Suppressor macrophage (primary cell): ENCODE data around the gene ACER1.

ENCODE experiments used
- DNase-seq, 4 experiments: peaks; one replicate each; pipeline ENCODE4 v3.0.0-alpha.2; 2020 to 2022

ACER1 gene

GRCh38 chr19:6267552-6268381 is 65.6 kb downstream of the ACER1 start:
- DNase-seq = no peak

GRCh38 chr19:6264803-6265202 is 68.6 kb downstream of the ACER1 start:
- DNase-seq = no peak

- DNase-seq = no peak
These were observed 69.5 kb downstream of the ACER1 start for GRCh38 chr19:6263735-6264444.

- DNase-seq = no peak
These were observed 70.1 kb downstream of the ACER1 start for GRCh38 chr19:6263306-6263705.

- DNase-seq = no peak
These were observed 70.9 kb downstream of the ACER1 start for GRCh38 chr19:6262519-6262918.

GRCh38 chr19:6261883-6262282 is 71.5 kb downstream of the ACER1 start:
- no peak for DNase-seq

GRCh38 chr19:6260912-6261650 is 72.3 kb downstream of the ACER1 start:
- DNase-seq = peak in 3 of 4 experiments; percentile 14 to 64 (median 35)

- DNase-seq = no peak
These were observed 73.0 kb downstream of the ACER1 start for GRCh38 chr19:6260376-6260775.

- DNase-seq = no peak
These were observed 74.0 kb downstream of the ACER1 start for GRCh38 chr19:6259312-6259861.

- no peak for DNase-seq
These were observed 74.5 kb downstream of the ACER1 start for GRCh38 chr19:6258812-6259311.
